GM19372 (cell line): ENCODE results near the gene CCDC60.

Experiments used
- ATAC-seq: cut with Tn5 transposase; IDR thresholded peaks from one replicate; pipeline ENCODE4 v1.9.1; 2021; ENCODE audit warnings: mild to moderate bottlenecking, low read depth, moderate library complexity; ENCODE audit not compliant: unreplicated experiment

CCDC60 gene

GRCh38 chr12:119334430-119335170 lies at the start of gene CCDC60:
TSS of gene CCDC60 (plus strand) at chr12:119334729. CDS start at chr12:119335177, 448 bp downstream.
- ATAC-seq: no peak

- ATAC-seq: no peak
These were observed 46.0 kb upstream of the CCDC60 start for GRCh38 chr12:119288576-119288975.

- no peak for ATAC-seq
These were observed 41.5 kb upstream of the CCDC60 start for GRCh38 chr12:119292893-119293630.

GRCh38 chr12:119294211-119294610 lies 40.3 kb upstream of the CCDC60 start:
- ATAC-seq: no peak

- no peak for ATAC-seq
These were observed 38.0 kb upstream of the CCDC60 start for GRCh38 chr12:119296535-119296934.

- ATAC-seq: no peak
These were observed 35.4 kb upstream of the CCDC60 start for GRCh38 chr12:119299130-119299529.

GRCh38 chr12:119301379-119301778 lies 33.1 kb upstream of the CCDC60 start:
- no peak for ATAC-seq

GRCh38 chr12:119302451-119303080 lies 32.0 kb upstream of the CCDC60 start:
- ATAC-seq: no peak

- ATAC-seq: no peak
These were observed 27.9 kb upstream of the CCDC60 start for GRCh38 chr12:119306593-119306992.

- no peak for ATAC-seq
These were observed 26.8 kb upstream of the CCDC60 start for GRCh38 chr12:119307747-119308146.

- ATAC-seq: no peak
These were observed 25.6 kb upstream of the CCDC60 start for GRCh38 chr12:119308708-119309456.

GRCh38 chr12:119311878-119312277 lies 22.7 kb upstream of the CCDC60 start:
- no peak for ATAC-seq

GRCh38 chr12:119312904-119313303 lies 21.6 kb upstream of the CCDC60 start:
- no peak for ATAC-seq

- no peak for ATAC-seq
These were observed 20.2 kb upstream of the CCDC60 start for GRCh38 chr12:119314290-119314689.

GRCh38 chr12:119319638-119320037 lies 14.9 kb upstream of the CCDC60 start:
- no peak for ATAC-seq

- ATAC-seq: no peak
These were observed 13.9 kb upstream of the CCDC60 start for GRCh38 chr12:119320678-119321077.

GRCh38 chr12:119322301-119322723 lies 12.2 kb upstream of the CCDC60 start:
- no peak for ATAC-seq

- no peak for ATAC-seq
These were observed 8.7 kb upstream of the CCDC60 start for GRCh38 chr12:119325813-119326212.

GRCh38 chr12:119326341-119326740 lies 8.2 kb upstream of the CCDC60 start:
- ATAC-seq: no peak

- no peak for ATAC-seq
These were observed 7.1 kb upstream of the CCDC60 start for GRCh38 chr12:119327471-119327870.

GRCh38 chr12:119328111-119328510 lies 6.4 kb upstream of the CCDC60 start:
- ATAC-seq: no peak
